NOMO-1 treated with dmso at 0.1 percent for 144 hours (cell line): ENCODE data around the gene MCEE.
"Not testable (repeated sequence)": the region's sequence is repeated elsewhere in the genome, so short reads cannot be mapped to it uniquely, and the experiment has no call there.

Experiments
- DNase-seq: peaks from one replicate; lab custom pipeline; 2025; ENCODE audit not compliant: unreplicated experiment; lab: John Stamatoyannopoulos, UW

Gene MCEE

DNA sequence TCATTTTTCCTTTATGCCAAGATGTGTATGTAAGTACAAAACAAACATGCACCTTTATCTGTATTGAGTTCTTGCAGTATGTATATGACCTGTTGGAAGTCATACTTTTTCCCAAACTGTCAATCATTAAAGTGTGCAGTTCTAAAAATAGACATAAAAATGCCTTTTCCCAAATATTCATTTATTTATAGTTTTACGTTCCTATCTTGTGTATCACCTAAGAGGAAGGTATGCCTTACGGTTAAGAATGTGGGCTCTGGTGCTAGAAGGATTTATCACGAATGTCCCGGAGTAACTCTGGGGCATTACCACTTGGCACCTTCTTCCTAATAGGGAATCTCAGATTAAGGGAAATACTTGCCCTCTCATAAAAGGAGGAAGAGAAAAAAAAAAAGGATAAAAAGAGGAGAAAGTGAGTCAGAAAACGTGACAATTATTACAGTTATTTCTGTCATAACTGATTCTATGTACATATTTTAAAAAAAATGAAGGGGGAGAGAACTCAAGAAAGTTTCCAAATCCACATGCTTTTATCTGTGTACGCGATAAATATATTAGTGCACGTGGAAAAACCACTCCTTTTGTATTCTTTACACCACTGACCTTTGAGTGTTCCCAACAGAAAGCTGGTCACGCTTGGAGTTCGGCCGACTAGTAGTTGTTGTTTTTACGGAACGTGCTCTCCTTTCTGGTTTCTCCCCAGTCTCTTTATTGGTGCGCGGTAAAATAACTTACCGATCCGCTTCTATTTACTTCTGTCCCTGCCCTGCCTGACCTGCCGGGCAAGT lies 721 bp downstream of the MCEE start:
- no peak for DNase-seq

DNA sequence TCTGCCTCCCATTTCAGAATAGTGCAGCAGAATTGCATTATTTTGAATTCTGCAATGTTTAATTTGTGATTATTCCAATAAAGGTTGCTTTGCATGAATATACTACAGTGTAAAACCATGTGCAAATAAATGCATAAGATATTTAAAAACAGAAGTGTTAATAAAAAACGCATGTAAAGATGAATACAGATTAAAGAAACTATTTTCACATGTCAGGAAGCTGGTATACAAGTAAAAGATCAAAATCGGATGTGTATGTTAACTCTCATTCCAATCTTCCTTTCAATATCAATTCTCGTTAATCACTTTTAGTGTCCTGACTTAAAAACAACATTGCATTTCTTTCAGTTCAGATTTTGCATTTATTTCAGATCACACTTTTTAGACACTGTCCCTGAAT lies 3.1 kb downstream of the MCEE start:
- DNase-seq: no peak

DNA sequence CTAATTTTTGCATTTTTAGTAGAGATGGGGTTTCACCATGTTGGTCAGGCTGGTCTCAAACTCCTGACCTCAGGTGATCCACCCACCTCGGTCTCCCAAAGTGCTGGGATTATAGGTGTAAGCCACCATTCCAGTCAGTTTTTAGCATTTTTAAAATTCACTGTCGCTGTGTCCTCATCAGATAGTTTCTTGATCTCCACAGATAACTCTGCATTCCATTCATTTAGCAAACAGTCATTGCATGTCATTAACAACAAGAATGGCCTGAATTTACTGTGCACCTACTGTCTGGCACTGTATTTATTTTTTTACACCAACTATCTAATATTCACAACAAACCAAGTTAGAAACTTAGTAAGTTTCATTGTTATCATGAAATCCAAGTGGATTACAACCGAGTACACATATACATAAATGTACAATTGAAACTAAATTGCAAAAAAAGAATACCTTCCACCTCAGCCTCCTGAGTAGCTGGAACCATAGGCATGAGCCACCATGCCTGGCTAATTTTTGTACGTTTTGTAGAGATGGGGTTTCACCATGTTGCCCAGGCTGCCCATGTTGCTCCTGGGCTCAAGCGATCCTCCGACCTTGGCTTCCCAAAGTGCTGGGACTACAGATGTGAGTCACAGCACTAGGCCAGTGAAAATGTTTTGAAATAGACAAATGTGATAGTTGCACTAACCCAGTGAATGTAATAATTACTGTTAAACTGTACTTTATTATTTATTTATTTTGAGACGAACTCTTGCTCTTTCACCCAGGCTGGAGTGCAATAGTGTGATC lies 4.3 kb downstream of the MCEE start:
- no peak for DNase-seq

DNA sequence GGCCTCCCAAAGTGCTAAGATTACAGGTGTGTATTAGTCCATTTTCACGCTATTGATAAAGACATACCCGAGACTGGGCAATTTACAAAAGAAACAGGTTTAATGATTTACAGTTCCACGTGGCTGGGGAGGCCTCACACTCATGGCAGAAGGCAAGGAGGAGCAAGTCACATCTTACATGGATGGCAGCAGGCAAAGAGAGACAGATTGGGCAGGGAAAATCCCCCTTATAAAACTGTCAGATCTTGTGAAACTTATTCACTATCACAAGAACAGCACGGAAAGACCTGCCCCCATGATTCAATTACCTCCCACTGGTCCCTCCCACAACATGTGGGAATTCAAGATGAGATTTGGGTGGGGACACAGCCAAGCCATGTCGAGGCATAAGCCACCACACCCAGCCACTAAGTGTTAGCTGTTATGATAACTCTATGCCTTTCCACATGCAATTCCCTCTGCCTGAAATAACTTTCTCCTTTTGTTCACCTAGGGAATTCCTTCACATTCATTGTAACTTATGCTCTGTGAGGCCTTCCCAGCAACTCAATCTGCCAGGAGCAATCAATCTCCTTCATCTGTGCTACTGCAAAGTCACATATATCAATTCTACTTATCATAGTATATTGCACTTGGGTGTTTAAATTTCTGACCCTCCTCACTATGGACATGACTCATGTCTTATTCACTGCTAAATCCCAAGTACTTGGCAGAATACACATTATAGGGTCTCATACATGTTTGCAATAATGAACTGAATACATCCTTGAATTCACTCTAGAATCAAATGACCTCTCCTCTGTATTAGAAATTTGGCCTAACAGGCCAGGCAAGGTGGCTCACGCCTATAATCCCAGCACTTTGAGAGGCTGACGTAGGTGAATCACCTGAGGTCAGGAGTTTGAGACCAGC lies 7.4 kb downstream of the MCEE start:
- DNase-seq: no peak

DNA sequence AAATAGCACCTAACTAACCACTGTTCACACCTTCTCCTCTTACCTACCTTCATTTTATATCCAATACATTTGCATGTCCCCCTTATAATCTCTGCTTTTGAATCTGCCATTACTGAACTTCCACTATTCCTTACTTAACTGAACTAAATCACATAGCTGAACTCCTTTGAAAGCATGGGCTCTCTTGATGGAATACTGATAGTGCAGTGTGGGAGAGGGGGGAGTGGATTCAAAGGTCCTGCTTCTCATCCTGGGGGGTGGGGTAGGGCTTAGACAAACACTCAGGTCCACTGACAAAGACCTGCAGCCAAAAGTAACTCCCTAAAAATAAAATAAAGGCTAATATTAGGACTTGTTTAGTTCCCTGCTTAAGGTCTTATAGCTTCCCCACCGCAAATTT lies 8.6 kb downstream of the MCEE start:
- no peak for DNase-seq

- no peak for DNase-seq
These were observed 9.8 kb downstream of the MCEE start for GRCh38 chr2:71120195-71120594.

DNA sequence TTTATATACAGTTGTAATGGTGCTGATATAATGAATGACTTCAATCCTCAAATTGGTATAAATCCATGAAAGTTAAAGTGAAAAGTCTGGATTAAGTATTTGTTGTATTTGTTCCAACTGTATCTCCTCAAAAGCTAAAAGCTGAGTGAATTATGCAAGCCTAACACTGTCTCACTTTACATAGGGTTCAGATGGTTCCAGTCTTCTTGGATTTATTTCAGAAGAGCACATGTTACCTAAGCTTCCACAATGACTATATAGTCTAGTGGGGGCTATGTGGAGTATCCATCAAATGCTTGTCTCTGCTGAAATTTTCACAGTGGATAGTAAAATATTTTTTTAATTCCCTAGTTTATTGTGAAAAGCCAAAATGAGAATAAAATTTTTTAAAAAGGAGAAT lies 13.0 kb downstream of the MCEE start:
- DNase-seq: no peak

- no peak for DNase-seq
These were observed 16.2 kb downstream of the MCEE start for GRCh38 chr2:71113843-71114242.

DNA sequence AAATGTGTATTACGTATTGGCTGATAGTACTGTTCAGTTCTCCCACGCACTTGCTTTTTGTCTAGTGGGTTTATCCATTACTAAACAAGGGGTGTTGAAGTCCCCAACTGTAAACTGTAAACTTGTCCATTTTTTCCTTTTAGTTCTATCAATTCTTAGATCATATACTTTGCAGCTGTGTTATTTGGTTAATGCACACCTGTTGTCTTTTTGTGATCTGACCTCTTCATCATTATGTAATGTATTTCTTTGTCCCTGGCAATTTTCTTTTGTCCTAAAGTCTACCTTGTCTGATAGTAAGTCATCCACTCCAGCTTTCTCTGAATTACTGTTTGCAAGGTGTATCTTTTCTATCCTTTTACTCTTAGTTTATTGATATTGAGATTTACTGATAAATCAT lies 21.9 kb downstream of the MCEE start:
- no peak for DNase-seq

- not testable (repeated sequence) for DNase-seq
These were observed 23.6 kb downstream of the MCEE start for GRCh38 chr2:71106463-71106862.

- DNase-seq: no peak
These were observed 26.2 kb downstream of the MCEE start for GRCh38 chr2:71103809-71104208.

DNA sequence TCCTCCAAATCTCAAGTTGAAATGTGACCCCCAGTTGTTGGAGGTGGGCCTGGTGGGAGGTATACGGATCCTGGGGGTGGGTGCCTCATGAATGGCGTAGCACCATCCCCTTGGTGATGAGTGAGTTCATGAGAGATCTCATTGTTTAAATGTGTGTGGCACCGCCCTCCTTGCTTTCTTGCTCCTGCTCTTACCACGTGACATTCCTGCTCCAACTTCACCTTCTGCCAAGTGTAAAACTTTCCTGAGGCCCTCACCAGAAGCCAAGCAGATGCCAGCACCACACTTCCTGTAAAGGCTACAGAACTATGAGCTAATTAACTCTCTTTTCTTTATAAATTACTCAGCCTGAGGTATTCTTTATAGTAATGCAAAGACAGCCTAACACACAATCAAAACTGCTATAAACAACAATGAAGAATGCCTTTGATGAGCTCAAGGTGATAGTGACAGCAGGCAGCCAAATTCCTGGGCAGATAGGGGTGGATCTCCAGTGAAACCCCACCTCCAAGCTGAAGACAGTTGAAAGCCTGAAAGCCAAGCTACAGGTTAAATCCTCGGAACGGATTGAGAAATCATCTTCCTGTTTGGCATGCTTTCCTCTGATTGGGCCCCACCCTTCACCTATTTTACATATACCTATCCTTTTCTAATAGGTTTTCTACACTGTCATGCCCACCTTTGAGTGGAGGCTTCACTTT lies 26.9 kb downstream of the MCEE start:
- DNase-seq: no peak

DNA sequence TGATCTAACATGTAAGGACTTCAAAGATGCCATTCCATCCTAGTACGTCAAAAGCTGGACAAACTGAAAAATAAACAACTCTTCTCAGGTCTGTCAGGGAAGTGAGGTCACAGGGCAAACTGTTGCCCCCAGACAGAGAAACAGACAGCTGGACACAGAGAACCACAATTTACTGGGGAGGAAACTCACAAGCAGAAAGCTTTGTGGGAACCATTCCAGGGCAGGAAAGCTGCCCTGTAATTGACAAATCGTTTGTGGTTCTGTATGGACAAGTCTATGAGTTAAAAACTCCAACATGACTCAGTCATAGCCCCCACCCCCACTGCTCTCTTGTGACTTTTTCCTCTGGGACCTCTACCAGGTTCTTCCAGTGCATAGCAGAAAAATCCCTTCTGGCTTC lies 28.4 kb downstream of the MCEE start:
- DNase-seq: no peak

GRCh38 chr2:71100195-71100964 lies 29.6 kb downstream of the MCEE start:
- peak; percentile 9 for DNase-seq

DNA sequence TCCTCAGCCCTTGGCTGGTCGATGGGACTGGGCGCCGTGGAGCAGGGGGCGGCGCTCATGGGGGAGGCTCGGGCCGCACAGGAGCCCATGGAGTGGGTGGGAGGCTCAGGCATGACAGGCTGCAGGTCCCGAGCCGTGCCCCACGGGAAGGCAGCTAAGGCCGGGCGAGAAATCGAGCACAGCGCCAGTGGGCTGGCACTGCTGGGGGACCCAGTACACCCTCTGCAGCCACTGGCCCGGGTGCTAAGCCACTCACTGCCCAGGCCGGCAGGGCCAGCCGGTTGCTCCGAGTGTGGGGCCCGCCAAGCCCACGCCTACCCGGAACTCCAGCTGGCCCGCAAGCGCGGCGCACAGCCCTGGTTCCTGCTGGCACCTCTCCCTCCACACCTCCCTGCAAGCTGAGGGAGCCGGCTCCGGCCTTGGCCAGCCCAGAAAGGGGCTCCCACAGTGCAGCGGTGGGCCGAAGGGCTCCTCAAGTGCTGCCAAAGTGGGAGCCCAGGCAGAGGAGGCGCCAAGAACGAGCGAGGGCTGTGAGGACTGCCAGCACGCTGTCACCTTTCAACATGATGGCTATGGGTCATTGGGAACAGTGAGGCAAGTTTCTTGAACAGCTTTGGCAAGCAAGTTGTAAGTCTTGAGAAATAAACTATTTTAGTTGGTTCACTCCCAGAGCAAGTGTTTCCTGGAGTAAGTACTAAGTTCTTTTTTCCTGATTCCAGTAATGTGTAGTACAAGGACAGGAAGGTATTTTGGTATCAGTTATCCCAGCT lies 37.4 kb downstream of the MCEE start:
- not testable (repeated sequence) for DNase-seq

GRCh38 chr2:71091808-71092207 lies 38.2 kb downstream of the MCEE start:
- not testable (repeated sequence) for DNase-seq

DNA sequence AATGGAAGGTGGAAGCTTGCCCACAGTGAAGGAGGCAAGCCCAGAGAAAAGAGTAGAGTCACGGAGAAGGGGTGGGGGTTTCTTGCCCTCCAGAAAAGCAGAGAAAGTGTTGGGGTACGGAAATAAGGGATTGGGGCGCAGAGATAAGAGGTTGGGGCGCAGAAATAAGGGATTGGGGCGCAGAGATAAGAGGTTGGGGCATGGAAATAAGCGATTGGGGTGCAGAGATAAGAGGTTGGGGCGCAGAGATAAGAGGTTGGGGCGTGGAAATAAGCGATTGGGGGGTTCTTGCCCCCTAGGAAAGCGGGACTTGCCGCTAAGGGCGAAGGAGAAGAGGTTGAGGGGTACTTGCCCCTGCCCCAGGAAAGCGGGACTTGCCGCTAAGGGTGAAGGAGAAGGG lies 40.6 kb downstream of the MCEE start:
- not testable (repeated sequence) for DNase-seq

DNA sequence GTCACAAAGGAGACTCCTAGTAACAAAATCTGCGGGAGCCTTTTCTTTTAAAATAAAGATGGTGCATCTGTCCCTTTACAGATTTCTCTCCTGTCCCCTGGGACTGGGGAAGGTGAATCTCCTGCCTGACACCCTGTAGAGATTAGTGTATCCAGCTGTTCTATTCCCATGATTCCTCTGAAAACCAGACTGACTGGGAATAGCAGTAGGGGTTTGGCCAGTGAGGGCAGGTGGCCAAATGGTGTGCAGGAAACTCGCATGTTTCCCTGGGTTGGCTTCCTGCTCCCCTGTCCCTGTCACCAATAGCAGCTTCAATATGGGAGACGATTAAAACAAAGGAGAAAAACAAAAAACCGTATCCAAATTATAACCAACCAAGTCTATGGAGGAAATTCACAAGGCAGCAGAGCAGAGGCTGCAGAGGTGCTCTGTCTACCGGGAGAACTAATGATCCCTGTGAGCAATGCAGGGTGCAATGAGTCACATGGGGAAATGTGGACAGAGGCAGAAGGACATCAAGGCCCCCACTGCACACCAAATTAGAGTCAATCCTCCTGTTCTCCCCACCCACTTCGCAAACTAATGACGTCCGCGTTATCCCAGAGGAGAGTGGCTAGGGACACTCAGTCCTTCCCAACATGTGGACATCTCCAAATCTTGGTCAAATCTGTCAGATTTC lies 44.6 kb downstream of the MCEE start:
- not testable (repeated sequence) for DNase-seq
